Left ventricle myocardium superior (tissue), 1 donor: ENCODE measurements around the gene EVA1B. TPM values are rescaled to one million over a fixed set of nuclear protein-coding genes. Genes with fewer than 3 reads are reported as not detected.

Source experiments
- ATAC-seq: fragments of 200-7000 bp; cut with Tn5 transposase; one replicate; pipeline ENCODE4 v1.9.1; 2020; ENCODE audit warnings: mild to moderate bottlenecking, moderate library complexity
- DNase-seq: peaks from one replicate; pipeline ENCODE4 v3.0.0-alpha.2; 2020
- intact Hi-C: fragments of 100-400 bp; cut with micrococcal nuclease; formaldehyde crosslinking; loops from one replicate; pipeline ENCODE4 v1.11.0; 2022
- long read RNA-seq: library from polyadenylated mRNA; unstranded; transcript quantifications from one replicate; pipeline ENCODE4 v2.0.0, GENCODE V29; 2021
- total RNA-seq: library from RNA; stranded (reverse); fragmentation: NEBNext Ultra II Directional; extraction: Animal tissue kit (Norgen Biotek cat#: 25700); gene quantifications from one replicate; pipeline ENCODE4 v1.2.1, GENCODE V29; 2021
- donor health status: DM: no; HTN: yes; CAD: no; lungs with severe emphysema.

EVA1B gene
- total RNA-seq = 10.8 TPM
- long read RNA-seq, transcript EVA1B-202 (3 exons, 699 nt) = major isoform, 20 of 22 reads
- long read RNA-seq, partial matches to known transcripts = 0 of 22 reads
- long read RNA-seq, other reads (novel, unspliced or antisense) = 2 of 22 reads

GRCh38 chr1:36323636-36324352 lies at the start of gene EVA1B:
Gene EVA1B (minus strand): TSS chr1:36323645. CDS start chr1:36323037, 608 bp downstream.
- ATAC-seq = peak; percentile 71
- intact Hi-C loops = no loop called here
- peak; percentile 92 for DNase-seq

- intact Hi-C loops = no loop called here
- ATAC-seq (no peak), DNase-seq (no peak)
Measured at GRCh38 chr1:36372617-36373016, 49.2 kb upstream of the EVA1B start.

- peak; percentile 79 for DNase-seq
- peak; percentile 24 for ATAC-seq
- intact Hi-C loops = no loop called here
Measured at GRCh38 chr1:36369061-36369861, 45.8 kb upstream of the EVA1B start.

GRCh38 chr1:36367798-36368197 lies 44.4 kb upstream of the EVA1B start:
- DNase-seq (no peak), ATAC-seq (no peak)
- intact Hi-C loops = no loop called here

GRCh38 chr1:36367066-36367465 lies 43.6 kb upstream of the EVA1B start:
- DNase-seq = no peak
- no peak for ATAC-seq
- intact Hi-C loops = no loop called here

GRCh38 chr1:36366091-36366661 lies 42.7 kb upstream of the EVA1B start:
- intact Hi-C loops = no loop called here
- DNase-seq (peak; percentile 69), ATAC-seq (peak; percentile 59)

GRCh38 chr1:36365381-36365780 lies 41.9 kb upstream of the EVA1B start:
- peak; percentile 83 for DNase-seq
- ATAC-seq = peak; percentile 77

GRCh38 chr1:36359911-36360550 lies 36.6 kb upstream of the EVA1B start:
- no peak for DNase-seq
- intact Hi-C loops = no loop called here

More at GRCh38 chr1:36365381-36365780, 41.9 kb upstream of the EVA1B start:
- intact Hi-C loops = no loop called here

GRCh38 chr1:36359383-36359782 lies 35.9 kb upstream of the EVA1B start:
- no peak for DNase-seq
- intact Hi-C loops = no loop called here
- no peak for ATAC-seq

More at GRCh38 chr1:36359911-36360550, 36.6 kb upstream of the EVA1B start:
- no peak for ATAC-seq

- no peak for ATAC-seq
- intact Hi-C loops = no loop called here
- DNase-seq = no peak
Measured at GRCh38 chr1:36358514-36359084, 35.2 kb upstream of the EVA1B start.

GRCh38 chr1:36355811-36356210 lies 32.4 kb upstream of the EVA1B start:
- ATAC-seq (no peak), DNase-seq (no peak)
- intact Hi-C loops = no loop called here

- intact Hi-C loops = no loop called here
- ATAC-seq = no peak
- DNase-seq = no peak
Measured at GRCh38 chr1:36354486-36354885, 31.0 kb upstream of the EVA1B start.

- DNase-seq (no peak), ATAC-seq (no peak)
- intact Hi-C loops = no loop called here
Measured at GRCh38 chr1:36352910-36353878, 29.7 kb upstream of the EVA1B start.

- intact Hi-C loops = no loop called here
- no peak for DNase-seq
Measured at GRCh38 chr1:36352125-36352909, 28.9 kb upstream of the EVA1B start.

GRCh38 chr1:36351227-36351977 lies 28.0 kb upstream of the EVA1B start:
- intact Hi-C loops = no loop called here
- ATAC-seq = peak; percentile 14

More at GRCh38 chr1:36352125-36352909, 28.9 kb upstream of the EVA1B start:
- ATAC-seq = no peak

GRCh38 chr1:36350659-36351226 lies 27.3 kb upstream of the EVA1B start:
- DNase-seq = peak; percentile 53
- intact Hi-C loops = no loop called here
- peak; percentile 62 for ATAC-seq

More at GRCh38 chr1:36351227-36351977, 28.0 kb upstream of the EVA1B start:
- no peak for DNase-seq
